KMS-11 (cell line): ENCODE measurements around the gene LIPT1.

Experiments used
- H2AFZ ChIP-seq: fragments of 200-600 bp; sonication (generic); 2 replicates; pipeline ENCODE4 v1.6.1; 2016; ENCODE audit warnings: antibody characterized with exemption, mixed run types, low read depth
- H3K27ac ChIP-seq: fragments of 200-600 bp; sonication (generic); 2 replicates; pipeline ENCODE4 v1.6.1; 2016; ENCODE audit warnings: mild to moderate bottlenecking, mixed run types
- H3K27me3 ChIP-seq: fragments of 200-600 bp; sonication (generic); 2 replicates; pipeline ENCODE4 v1.6.1; 2017; ENCODE audit warnings: mild to moderate bottlenecking, low read depth, mixed run types, moderate library complexity; ENCODE audit not compliant: insufficient read depth
- H3K36me3 ChIP-seq: fragments of 200-600 bp; sonication (generic); 2 replicates; pipeline ENCODE4 v1.6.1; 2017; ENCODE audit warnings: mild to moderate bottlenecking, mixed run types; ENCODE audit not compliant: insufficient read depth
- H3K4me1 ChIP-seq: fragments of 200-600 bp; sonication (generic); 2 replicates; pipeline ENCODE4 v1.6.1; 2016; ENCODE audit warnings: mild to moderate bottlenecking, low read depth, mixed run types; ENCODE audit not compliant: poor library complexity, severe bottlenecking
- H3K4me2 ChIP-seq: fragments of 200-600 bp; sonication (generic); 2 replicates; pipeline ENCODE4 v1.7.0; 2016; ENCODE audit warnings: mild to moderate bottlenecking, mixed run types
- H3K4me3 ChIP-seq: fragments of 200-600 bp; sonication (generic); IDR thresholded peaks from 2 replicates; pipeline ENCODE4 v1.6.1; 2017; ENCODE audit warnings: low read depth, low read length, mixed read lengths; ENCODE audit not compliant: insufficient read depth
- H3K79me2 ChIP-seq: fragments of 200-600 bp; sonication (generic); 2 replicates; pipeline ENCODE4 v1.6.1; 2016; ENCODE audit warnings: low read depth, mixed run types; ENCODE audit not compliant: insufficient read depth
- H3K9ac ChIP-seq: fragments of 200-600 bp; sonication (generic); 2 replicates; pipeline ENCODE4 v1.6.1; 2016; ENCODE audit warnings: mild to moderate bottlenecking, mixed run types
- H4K20me1 ChIP-seq: fragments of 200-600 bp; sonication (generic); 2 replicates; pipeline ENCODE4 v1.6.1; 2016; ENCODE audit warnings: mild to moderate bottlenecking, mixed run types; ENCODE audit not compliant: insufficient read depth
- TF ChIP-seq, protein P1 (sequence below): fragments of 200-600 bp; sonication (generic); conservative IDR thresholded peaks from 2 replicates; pipeline ENCODE4 v1.6.1; 2017; ENCODE audit warnings: low read depth, mild to moderate bottlenecking, antibody characterized with exemption, low read length, moderate library complexity, mixed read lengths

Gene LIPT1

DNA sequence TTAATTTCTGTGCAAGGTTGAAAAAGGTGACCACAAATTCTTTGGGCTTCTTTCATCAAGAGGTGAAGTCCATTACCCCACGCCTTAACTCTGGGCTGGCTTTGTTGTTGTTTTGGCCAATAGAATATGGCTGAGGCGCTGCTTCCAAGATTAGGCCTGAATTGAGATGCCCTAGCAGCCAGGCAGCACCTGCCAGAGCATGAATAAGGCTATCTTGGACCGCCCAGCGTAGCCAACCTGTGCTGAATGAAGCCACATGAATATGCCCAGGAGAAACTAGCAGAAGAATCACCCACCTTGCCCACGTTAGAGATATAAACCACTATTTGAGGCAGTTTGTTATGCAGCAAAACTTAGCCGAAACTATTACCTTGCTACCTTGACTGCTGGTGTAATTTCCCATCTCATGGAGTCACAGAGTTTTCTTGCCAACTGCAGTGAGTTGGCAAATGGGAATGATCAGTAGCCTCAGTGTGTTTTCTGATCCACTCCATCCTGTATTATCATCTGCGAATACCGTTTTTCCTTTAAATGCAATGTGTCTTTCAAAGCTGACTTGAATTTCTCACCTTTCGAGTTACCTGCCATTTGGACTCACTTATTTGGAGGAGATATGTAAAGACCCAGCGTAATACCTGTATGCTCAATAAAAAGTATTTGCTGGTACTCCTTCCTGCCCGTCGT is 704 bp upstream of the LIPT1 start:
- H3K36me3 ChIP-seq = no peaks in the 10 kb centered on the region
- H3K9ac ChIP-seq = peak overlapping the region; percentile 84; the same call in 1 of the 2 replicates
- peak overlapping the region; percentile 85 for H3K4me2 ChIP-seq
- TF ChIP-seq, protein P1, sequence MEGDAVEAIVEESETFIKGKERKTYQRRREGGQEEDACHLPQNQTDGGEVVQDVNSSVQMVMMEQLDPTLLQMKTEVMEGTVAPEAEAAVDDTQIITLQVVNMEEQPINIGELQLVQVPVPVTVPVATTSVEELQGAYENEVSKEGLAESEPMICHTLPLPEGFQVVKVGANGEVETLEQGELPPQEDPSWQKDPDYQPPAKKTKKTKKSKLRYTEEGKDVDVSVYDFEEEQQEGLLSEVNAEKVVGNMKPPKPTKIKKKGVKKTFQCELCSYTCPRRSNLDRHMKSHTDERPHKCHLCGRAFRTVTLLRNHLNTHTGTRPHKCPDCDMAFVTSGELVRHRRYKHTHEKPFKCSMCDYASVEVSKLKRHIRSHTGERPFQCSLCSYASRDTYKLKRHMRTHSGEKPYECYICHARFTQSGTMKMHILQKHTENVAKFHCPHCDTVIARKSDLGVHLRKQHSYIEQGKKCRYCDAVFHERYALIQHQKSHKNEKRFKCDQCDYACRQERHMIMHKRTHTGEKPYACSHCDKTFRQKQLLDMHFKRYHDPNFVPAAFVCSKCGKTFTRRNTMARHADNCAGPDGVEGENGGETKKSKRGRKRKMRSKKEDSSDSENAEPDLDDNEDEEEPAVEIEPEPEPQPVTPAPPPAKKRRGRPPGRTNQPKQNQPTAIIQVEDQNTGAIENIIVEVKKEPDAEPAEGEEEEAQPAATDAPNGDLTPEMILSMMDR = no peak
- H4K20me1 ChIP-seq = no peaks in the 10 kb centered on the region
- H3K4me3 ChIP-seq = no peak overlapping the region
- peak overlapping the region; percentile 84 for H2AFZ ChIP-seq
- H3K27me3 ChIP-seq = no peaks in the 10 kb centered on the region
- H3K79me2 ChIP-seq = no peaks in the 10 kb centered on the region
- peaks cover 15% of the 10 kb centered on the region for H3K4me1 ChIP-seq
- H3K27ac ChIP-seq = peak overlapping the region; percentile 79

DNA sequence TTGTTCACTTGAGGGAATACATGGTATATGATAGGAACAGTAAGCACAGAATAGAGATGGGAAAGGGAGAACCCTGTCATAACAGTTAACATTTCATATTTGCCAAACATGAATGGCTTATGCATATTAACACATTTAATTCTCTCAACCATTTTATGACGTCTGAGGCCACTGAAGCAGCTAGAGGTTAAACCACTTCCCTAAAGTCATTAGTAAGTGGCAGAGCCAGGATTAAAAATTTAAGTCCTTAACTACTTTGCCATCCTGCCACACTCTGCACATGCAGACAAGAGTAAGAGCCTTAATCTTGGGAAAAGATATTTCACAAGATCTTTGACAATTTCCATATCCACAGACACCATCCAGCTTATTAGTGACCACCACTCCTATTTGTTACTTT is 2.1 kb downstream of the LIPT1 start:
- H3K27me3 ChIP-seq = no peaks in the 10 kb centered on the region
- H3K4me1 ChIP-seq = peaks cover 15% of the 10 kb centered on the region
- H4K20me1 ChIP-seq = no peaks in the 10 kb centered on the region
- no peak overlapping the region for H3K9ac ChIP-seq
- no peak overlapping the region for H3K4me3 ChIP-seq
- H2AFZ ChIP-seq = no peak overlapping the region
- H3K27ac ChIP-seq = no peak overlapping the region
- TF ChIP-seq, protein P1 = no peak
- no peaks in the 10 kb centered on the region for H3K36me3 ChIP-seq
- no peak overlapping the region for H3K4me2 ChIP-seq
- H3K79me2 ChIP-seq = no peaks in the 10 kb centered on the region

DNA sequence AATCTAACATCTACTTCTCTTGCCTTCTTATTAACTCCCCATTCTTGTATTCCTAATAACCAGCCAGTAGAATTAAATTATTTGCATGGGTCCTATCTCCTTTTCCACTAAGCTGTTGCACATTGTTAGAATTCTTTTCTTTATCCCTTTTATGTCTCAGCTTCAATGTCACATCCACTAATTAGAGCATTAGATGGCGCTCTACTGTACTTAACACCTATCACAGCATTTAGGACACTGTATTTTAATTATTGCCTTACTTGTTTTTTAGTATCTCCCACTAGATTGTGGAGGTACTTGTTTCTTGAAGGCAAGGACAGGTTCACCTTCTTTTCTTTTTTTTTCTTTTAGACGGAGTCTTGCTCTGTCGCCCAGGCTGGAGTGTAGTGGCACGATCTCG is 3.8 kb downstream of the LIPT1 start:
- no peak overlapping the region for H3K9ac ChIP-seq
- peaks cover 15% of the 10 kb centered on the region for H3K4me1 ChIP-seq
- no peak overlapping the region for H3K4me3 ChIP-seq
- H3K4me2 ChIP-seq = no peak overlapping the region
- no peaks in the 10 kb centered on the region for H4K20me1 ChIP-seq
- no peaks in the 10 kb centered on the region for H3K79me2 ChIP-seq
- H2AFZ ChIP-seq = no peak overlapping the region
- TF ChIP-seq, protein P1 = no peak
- H3K27me3 ChIP-seq = no peaks in the 10 kb centered on the region
- H3K36me3 ChIP-seq = no peaks in the 10 kb centered on the region
- H3K27ac ChIP-seq = no peak overlapping the region

DNA sequence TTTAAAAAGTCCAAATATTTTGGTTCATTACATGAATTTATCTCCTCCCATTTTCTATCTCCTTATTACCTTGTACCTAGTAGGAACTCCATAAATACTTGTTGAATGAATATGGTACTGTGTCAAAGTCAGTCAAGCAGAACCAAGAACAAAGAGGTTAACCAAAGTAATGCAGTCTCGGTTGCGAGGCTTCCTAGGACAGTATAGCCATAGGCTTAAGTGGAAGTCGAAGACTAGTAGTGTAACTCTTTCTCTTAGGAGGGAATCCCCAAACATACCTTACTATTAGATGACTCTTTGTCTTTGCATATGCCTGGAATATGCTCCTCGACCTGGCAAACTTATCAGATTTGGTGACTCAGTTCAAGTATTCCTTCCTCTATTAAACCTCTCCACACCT is 4.8 kb downstream of the LIPT1 start:
- no peaks in the 10 kb centered on the region for H3K27me3 ChIP-seq
- H3K36me3 ChIP-seq = no peaks in the 10 kb centered on the region
- TF ChIP-seq, protein P1 = no peak

More for the DNA sequence above, 4.8 kb downstream of the LIPT1 start:
- no peak overlapping the region for H3K27ac ChIP-seq
- H3K4me2 ChIP-seq = no peak overlapping the region
- H3K79me2 ChIP-seq = no peaks in the 10 kb centered on the region
- no peaks in the 10 kb centered on the region for H4K20me1 ChIP-seq
- H3K4me3 ChIP-seq = no peak overlapping the region
- H2AFZ ChIP-seq = no peak overlapping the region
- H3K9ac ChIP-seq = no peak overlapping the region
- H3K4me1 ChIP-seq = peaks cover 9% of the 10 kb centered on the region
